H1 (cell line): Measurements from ENCODE around the gene ZFYVE19. TPM values are rescaled to one million over a fixed set of nuclear protein-coding genes. Genes with fewer than 3 reads are reported as not detected.

Experiments used
- CTCF ChIA-PET: fragments of 300-600 bp; sonication (Branson Sonifier 250); formaldehyde crosslinking; loops from one replicate; lab custom pipeline; 2021; ENCODE audit not compliant: partially characterized antibody; lab: Charles Lee
- POLR2A ChIA-PET: fragments of 300-600 bp; sonication (Branson Sonifier 250); formaldehyde crosslinking; loops from one replicate; lab custom pipeline; 2021; ENCODE audit warnings: inconsistent platforms; ENCODE audit not compliant: partially characterized antibody; lab: Charles Lee
- DNase-seq, 2 experiments: peaks; one replicate each; pipeline versions ENCODE4 v3.0.0 to v3.0.0-alpha.2; 2010 to 2022; ENCODE audit warnings: low spot score in 2 of 2, low read depth in 1 of 2, mixed read lengths in 1 of 2
- FAIRE-seq: peaks from 2 replicates; lab custom pipeline; 2011; peaks lifted over from hg19 to GRCh38; lab: Jason Lieb, UNC
- H2AFZ ChIP-seq: 2 replicates; pipeline ENCODE4 v1.8.1; 2012; ENCODE audit warnings: low read length, inconsistent platforms
- H2AK5ac ChIP-seq: 2 replicates; pipeline ENCODE4 v1.6.1; 2013; ENCODE audit warnings: low read depth, low read length
- H2BK120ac ChIP-seq: replicated peaks from 2 replicates; pipeline ENCODE3; 2013; ENCODE audit warnings: low read depth, low read length, inconsistent platforms
- H2BK12ac ChIP-seq: 2 replicates; pipeline ENCODE4 v1.6.1; 2013; ENCODE audit warnings: low read depth, low read length
- H2BK15ac ChIP-seq: 2 replicates; pipeline ENCODE4 v1.6.1; 2013; ENCODE audit warnings: low read length
- H2BK20ac ChIP-seq: 2 replicates; pipeline ENCODE4 v1.6.1; 2013; ENCODE audit warnings: low read length
- H2BK5ac ChIP-seq: 2 replicates; pipeline ENCODE4 v1.6.1; 2013; ENCODE audit warnings: low read depth, low read length
- H3K14ac ChIP-seq: 2 replicates; pipeline ENCODE4 v1.6.1; 2013; ENCODE audit warnings: inconsistent platforms; ENCODE audit not compliant: insufficient read length
- H3K18ac ChIP-seq: 2 replicates; pipeline ENCODE4 v1.6.1; 2013; ENCODE audit warnings: low read length; ENCODE audit errors: extremely low read depth
- H3K23ac ChIP-seq: 2 replicates; pipeline ENCODE4 v1.6.1; 2013; ENCODE audit warnings: inconsistent platforms; ENCODE audit not compliant: insufficient read length
- H3K23me2 ChIP-seq: 2 replicates; pipeline ENCODE4 v1.6.1; 2013; ENCODE audit warnings: low read depth, low read length
- H3K27ac ChIP-seq: 2 replicates; pipeline ENCODE4 v1.6.1; 2011; ENCODE audit warnings: low read depth, low read length, inconsistent platforms
- H3K27me3 ChIP-seq, 4 experiments: replicated peaks in 1 of 4; 1 replicate in 1 of 4; 2 replicates in 3 of 4; pipeline versions ENCODE4 v1.6.1 to v1.8.1; 2011 to 2013; ENCODE audit warnings: low read length in 3 of 4, mild to moderate bottlenecking in 3 of 4, inconsistent platforms in 2 of 4, mixed read lengths in 2 of 4, moderate library complexity in 1 of 4; ENCODE audit not compliant: control insufficient read depth in 3 of 4, insufficient read depth in 3 of 4; ENCODE audit errors: extremely low read depth in 1 of 4
- H3K36me3 ChIP-seq, 4 experiments: 2 replicates each; pipeline versions ENCODE4 v1.6.1 to v1.8.1; 2011 to 2013; ENCODE audit warnings: mild to moderate bottlenecking in 4 of 4, low read length in 3 of 4, moderate library complexity in 2 of 4, control low read depth in 1 of 4, inconsistent platforms in 1 of 4; ENCODE audit not compliant: insufficient read depth in 4 of 4, control insufficient read depth in 2 of 4
- H3K4ac ChIP-seq: replicated peaks from 2 replicates; pipeline ENCODE3; 2013; ENCODE audit warnings: low read length, low read depth, mixed read lengths, inconsistent platforms; ENCODE audit not compliant: insufficient read length
- H3K4me1 ChIP-seq, 4 experiments: replicated peaks in 1 of 4; 1 replicate in 1 of 4; 2 replicates in 3 of 4; pipeline versions ENCODE4 v1.6.1 to v1.8.1; 2011 to 2013; ENCODE audit warnings: low read length in 3 of 4, inconsistent platforms in 2 of 4, mixed read lengths in 1 of 4; ENCODE audit not compliant: insufficient read depth in 4 of 4, control insufficient read depth in 3 of 4
- H3K4me2 ChIP-seq, 2 experiments: 2 replicates each; pipeline versions ENCODE4 v1.6.1 to v1.8.1; 2011 to 2013; ENCODE audit warnings: low read depth in 2 of 2, low read length in 2 of 2, control low read depth in 1 of 2, inconsistent platforms in 1 of 2, mild to moderate bottlenecking in 1 of 2; ENCODE audit not compliant: insufficient read depth in 1 of 2
- H3K4me3 ChIP-seq, 4 experiments: fragments of 200-600, 300-600 bp in 1 of 4; sonication (generic), shearing (Covaris generic), sonication (Bioruptor Twin) in 1 of 4; 2 replicates each; pipeline versions ENCODE4 v1.5.1 to v1.8.1; 2011 to 2016; ENCODE audit warnings: low read length in 4 of 4, low read depth in 3 of 4, control low read depth in 2 of 4, inconsistent platforms in 2 of 4, mild to moderate bottlenecking in 2 of 4, mixed read lengths in 1 of 4, moderate library complexity in 1 of 4; ENCODE audit not compliant: insufficient read depth in 2 of 4; ENCODE audit errors: extremely low read depth in 1 of 4
- H3K56ac ChIP-seq: replicated peaks from 2 replicates; pipeline ENCODE3; 2013; ENCODE audit warnings: low read depth, mild to moderate bottlenecking, mixed read lengths, low read length, inconsistent platforms; ENCODE audit not compliant: insufficient read length
- H3K79me1 ChIP-seq: 2 replicates; pipeline ENCODE4 v1.6.1; 2013; ENCODE audit warnings: low read depth, low read length, control low read depth
- H3K79me2 ChIP-seq, 2 experiments: 2 replicates each; pipeline versions ENCODE4 v1.6.1 to v1.8.1; 2012 to 2013; ENCODE audit warnings: low read length in 2 of 2, mild to moderate bottlenecking in 2 of 2, inconsistent platforms in 1 of 2; ENCODE audit not compliant: insufficient read depth in 2 of 2, control insufficient read depth in 1 of 2
- H3K9ac ChIP-seq, 4 experiments: replicated peaks in 1 of 4; 1 replicate in 1 of 4; 2 replicates in 3 of 4; pipeline versions ENCODE4 v1.6.1 to v1.8.1; 2011 to 2013; ENCODE audit warnings: low read depth in 3 of 4, low read length in 3 of 4, control low read depth in 2 of 4, mild to moderate bottlenecking in 2 of 4, moderate library complexity in 2 of 4, inconsistent platforms in 1 of 4; ENCODE audit errors: extremely low read depth in 1 of 4
- H3K9me3 ChIP-seq, 2 experiments: 2 replicates each; pipeline versions ENCODE4 v1.6.1 to v1.8.1; 2012 to 2013; ENCODE audit warnings: mild to moderate bottlenecking in 2 of 2, moderate library complexity in 2 of 2, control low read depth in 1 of 2, inconsistent platforms in 1 of 2, low read depth in 1 of 2, low read length in 1 of 2, mixed read lengths in 1 of 2; ENCODE audit not compliant: insufficient read depth in 2 of 2
- H4K20me1 ChIP-seq, 2 experiments: replicated peaks in 1 of 2; 2 replicates each; pipeline versions ENCODE3 to v1.8.1; 2011 to 2013; ENCODE audit warnings: inconsistent platforms in 2 of 2, low read length in 2 of 2, mild to moderate bottlenecking in 1 of 2; ENCODE audit not compliant: insufficient read depth in 2 of 2, control insufficient read depth in 1 of 2
- H4K5ac ChIP-seq: 2 replicates; pipeline ENCODE4 v1.6.1; 2013; ENCODE audit warnings: low read length, low read depth, mixed read lengths, inconsistent platforms; ENCODE audit not compliant: insufficient read length
- H4K8ac ChIP-seq: 2 replicates; pipeline ENCODE4 v1.8.0; 2013; ENCODE audit warnings: mild to moderate bottlenecking, moderate library complexity, low read length, inconsistent platforms; ENCODE audit not compliant: insufficient read depth; ENCODE audit errors: extremely low read depth
- H4K91ac ChIP-seq: replicated peaks from 2 replicates; pipeline ENCODE3; 2013; ENCODE audit warnings: low read length, mixed read lengths, inconsistent platforms; ENCODE audit not compliant: insufficient read length
- CTBP2 ChIP-seq: IDR thresholded peaks from 2 replicates; pipeline ENCODE4 v1.7.0; 2011; ENCODE audit warnings: borderline replicate concordance, mild to moderate bottlenecking, moderate library complexity, mixed read lengths, low read length; ENCODE audit not compliant: insufficient read depth, insufficient read length
- EP300 ChIP-seq, 2 experiments: IDR thresholded peaks; 1 replicate in 1 of 2; 2 replicates in 1 of 2; pipeline ENCODE4 v1.6.1; 2011 to 2012; ENCODE audit warnings: low read depth in 2 of 2, low read length in 2 of 2, mild to moderate bottlenecking in 2 of 2, borderline replicate concordance in 1 of 2, inconsistent platforms in 1 of 2, moderate library complexity in 1 of 2
- NRF1 ChIP-seq: IDR thresholded peaks from 2 replicates; pipeline ENCODE4 v1.6.1; 2011; ENCODE audit warnings: mild to moderate bottlenecking, low read depth, low read length, improper control_type of control experiment
- WGBS, 2 experiments: shearing (Covaris generic) in 1 of 2; methylation state at CpG; one replicate each; pipeline versions ENCODE4 v1.1.6 to v1.1.7; 2013 to 2015; ENCODE audit warnings: low lambda C conversion rate in 2 of 2, mixed read lengths in 2 of 2, inconsistent platforms in 1 of 2, low coverage in 1 of 2, missing lambda C conversion rate in 1 of 2; ENCODE audit not compliant: insufficient replicate concordance in 2 of 2, insufficient coverage in 1 of 2, insufficient read length in 1 of 2; ENCODE audit errors: extremely low coverage in 1 of 2, missing lambda C conversion rate in 1 of 2; 5-methylcytosine and 5-hydroxymethylcytosine counted together
- polyA plus RNA-seq, 7 experiments: library from polyadenylated mRNA; depleted of rRNA in 3 of 7; stranded (reverse) in 5 of 7; unstranded in 2 of 7; fragments of >200 nt in 5 of 7; fragments of 200-250 nt in 2 of 7; gene quantifications; 1 replicate in 5 of 7; 2 replicates in 1 of 7; 4 replicates in 1 of 7; pipeline versions ENCODE4 v1.2.1 to v1.2.3, GENCODE V29; 2011 to 2013; ENCODE audit warnings: missing spikeins in 2 of 7, mixed read lengths in 2 of 7
- total RNA-seq: library from RNA; stranded (reverse); fragmentation: NEBNext Ultra II Directional; extraction: Animal tissue kit (Norgen Biotek cat#: 25700); gene quantifications from 2 replicates; pipeline ENCODE4 v1.2.1, GENCODE V29; 2021

ZFYVE19 gene
- total and polyA plus RNA-seq, 2 of the 8 experiments (the other 6 are each of a cell fraction or from before 2014, with no cell fraction given): 11.2 to 21.8 TPM

GRCh38 chr15:40838756-40839155 lies 31.9 kb downstream of the ZFYVE19 start:
- H3K4ac ChIP-seq: no peak overlapping the region
- WGBS, 2 experiments: 94% methylated on average over 5 of the region's 5 CpGs; no CpG with 5 or more reads in 1 of the 2 experiments
- H3K56ac ChIP-seq: no peak overlapping the region
- no peaks in the 10 kb centered on the region; the same call in 1 of the 2 replicates for H3K79me1 ChIP-seq
- H3K14ac ChIP-seq: no peak overlapping the region
- H4K5ac ChIP-seq: no peak overlapping the region
- POLR2A ChIA-PET: interaction anchor here (1.1 to 1.6 kb wide), 2 partner anchors 15 to 20 kb away, joined by 3 to 4 read pairs; no protein-coding TSS in a partner anchor
- DNase-seq (no peak), FAIRE-seq (no peak)
- H2BK5ac ChIP-seq: 0 out of 2 replicates have a peak overlapping the region, but pooled peaks have one; percentile 30
- CTCF ChIA-PET: interaction anchor here (0.8 to 14.5 kb wide), 6 partner anchors 18 to 248 kb away, joined by 3 to 157 read pairs (median 4); partner anchors contain the start of gene VPS18
- H4K91ac ChIP-seq: no peak overlapping the region
- no peak overlapping the region for H2BK120ac ChIP-seq
- H3K23ac ChIP-seq: no peak overlapping the region
- H2BK12ac ChIP-seq: peak overlapping the region; percentile 88; the same call in 1 of the 2 replicates
- H3K4me1 ChIP-seq: peaks cover 0 to 5% (median 1%) of the 10 kb centered on the region in 4 experiments; a peak in 3 of 7 replicates
- no peaks in the 10 kb centered on the region for H3K9me3 ChIP-seq
- H3K27ac ChIP-seq: no peak overlapping the region
- H3K9ac ChIP-seq: no peak overlapping the region
- no peak overlapping the region for H2AFZ ChIP-seq
- no peak overlapping the region for H2BK20ac ChIP-seq
- H3K4me3 ChIP-seq: no peak overlapping the region
- 0 out of 2 replicates have a peak overlapping the region, but pooled peaks have one; percentile 19 for H2AK5ac ChIP-seq
- H3K18ac ChIP-seq: no peak overlapping the region
- TF ChIP-seq EP300 (IDR thresholded peaks at IDR 0.05; ENCODE audit: borderline replicate concordance in 1 of 2, low read depth in 2 of 2, low read length in 2 of 2) (no peak), CTBP2 (no peak), NRF1 (no peak)
- TF ChIP-seq, all 59 proteins: peak for 0
- no peaks in the 10 kb centered on the region for H4K20me1 ChIP-seq
- H3K23me2 ChIP-seq: peaks cover 6% of the 10 kb centered on the region
- H3K27me3 ChIP-seq: peaks cover 0 to 2% (median 0%) of the 10 kb centered on the region in 4 experiments; a peak in 1 of 7 replicates
- H4K8ac ChIP-seq: no peak overlapping the region
- no peak overlapping the region for H3K4me2 ChIP-seq
- H3K79me2 ChIP-seq: no peaks in the 10 kb centered on the region
- no peak overlapping the region for H2BK15ac ChIP-seq
- H3K36me3 ChIP-seq: no peaks in the 10 kb centered on the region
